ENCODE data around the gene TM4SF1.

Gene TM4SF1

GRCh38 chr3:149398296-149398695 is 20.8 kb upstream of the TM4SF1 start:
- TF ChIP-seq, protein P1, sequence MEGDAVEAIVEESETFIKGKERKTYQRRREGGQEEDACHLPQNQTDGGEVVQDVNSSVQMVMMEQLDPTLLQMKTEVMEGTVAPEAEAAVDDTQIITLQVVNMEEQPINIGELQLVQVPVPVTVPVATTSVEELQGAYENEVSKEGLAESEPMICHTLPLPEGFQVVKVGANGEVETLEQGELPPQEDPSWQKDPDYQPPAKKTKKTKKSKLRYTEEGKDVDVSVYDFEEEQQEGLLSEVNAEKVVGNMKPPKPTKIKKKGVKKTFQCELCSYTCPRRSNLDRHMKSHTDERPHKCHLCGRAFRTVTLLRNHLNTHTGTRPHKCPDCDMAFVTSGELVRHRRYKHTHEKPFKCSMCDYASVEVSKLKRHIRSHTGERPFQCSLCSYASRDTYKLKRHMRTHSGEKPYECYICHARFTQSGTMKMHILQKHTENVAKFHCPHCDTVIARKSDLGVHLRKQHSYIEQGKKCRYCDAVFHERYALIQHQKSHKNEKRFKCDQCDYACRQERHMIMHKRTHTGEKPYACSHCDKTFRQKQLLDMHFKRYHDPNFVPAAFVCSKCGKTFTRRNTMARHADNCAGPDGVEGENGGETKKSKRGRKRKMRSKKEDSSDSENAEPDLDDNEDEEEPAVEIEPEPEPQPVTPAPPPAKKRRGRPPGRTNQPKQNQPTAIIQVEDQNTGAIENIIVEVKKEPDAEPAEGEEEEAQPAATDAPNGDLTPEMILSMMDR (IDR thresholded peaks at IDR 0.05; ENCODE audit: low read depth, low read length), result no peak
- no peak for DNase-seq (ENCODE audit: low read depth, low spot score)
- in situ Hi-C loops (cut with HindIII; ENCODE audit: low sequenced_read_pairs), result no loop called here

DNA sequence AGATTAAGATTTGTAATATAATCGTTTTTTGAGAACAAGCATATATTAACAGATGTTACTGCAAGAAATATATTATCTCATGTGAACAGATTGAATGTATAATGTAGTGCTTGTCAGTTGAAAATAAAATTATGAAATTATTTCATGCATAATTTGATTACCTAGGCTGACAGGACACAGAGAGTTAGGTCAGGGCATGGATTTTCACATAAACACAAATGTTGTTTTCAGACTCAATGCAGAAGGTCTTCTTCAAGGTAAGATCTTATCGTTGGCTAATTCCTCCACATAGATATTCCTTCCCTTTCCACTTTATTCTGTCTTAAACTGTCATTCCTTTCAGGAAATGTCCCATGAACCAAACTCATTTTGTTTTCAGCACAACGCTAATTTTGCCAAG is 20.1 kb upstream of the TM4SF1 start:
- TF ChIP-seq, protein P1 (IDR thresholded peaks at IDR 0.05; ENCODE audit: low read depth, low read length), result no peak
- in situ Hi-C loops (cut with HindIII; ENCODE audit: low sequenced_read_pairs), result no loop called here
- H3K4me3 ChIP-seq (ENCODE audit: low read depth, low read length), result no peak overlapping the region
- no peak for DNase-seq (ENCODE audit: low read depth, low spot score)

More at GRCh38 chr3:149398296-149398695, 20.8 kb upstream of the TM4SF1 start:
- no peak overlapping the region for H3K4me3 ChIP-seq (ENCODE audit: low read depth, low read length)

DNA sequence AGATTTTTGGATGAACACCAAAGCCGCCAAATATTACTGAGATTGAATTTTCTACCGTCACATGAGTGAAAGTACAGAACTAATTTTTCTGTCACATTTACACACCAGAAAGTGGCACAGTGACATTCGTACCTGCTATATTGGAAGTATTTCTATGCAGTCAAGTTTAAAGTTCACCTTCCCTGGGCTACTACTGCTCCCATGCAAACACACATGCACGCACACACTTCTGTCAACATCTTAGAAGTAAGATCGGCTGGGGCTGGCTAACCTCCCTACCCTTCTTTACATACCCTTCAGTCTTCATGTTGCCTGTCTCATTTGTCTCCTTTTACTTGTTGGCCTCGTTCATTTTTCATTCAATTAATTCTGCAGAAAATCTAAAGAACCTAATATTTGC is 19.0 kb upstream of the TM4SF1 start:
- DNase-seq (ENCODE audit: low read depth, low spot score), result no peak
- TF ChIP-seq, protein P1 (IDR thresholded peaks at IDR 0.05; ENCODE audit: low read depth, low read length), result no peak
- in situ Hi-C loops (cut with HindIII; ENCODE audit: low sequenced_read_pairs), result no loop called here
- H3K4me3 ChIP-seq (ENCODE audit: low read depth, low read length), result no peak overlapping the region

- no peak overlapping the region for H3K4me3 ChIP-seq (ENCODE audit: low read depth, low read length)
- in situ Hi-C loops (cut with HindIII; ENCODE audit: low sequenced_read_pairs), result no loop called here
- TF ChIP-seq, protein P1 (IDR thresholded peaks at IDR 0.05; ENCODE audit: low read depth, low read length), result no peak
- peak; percentile 84 for DNase-seq (ENCODE audit: low read depth, low spot score)
These were observed 17.9 kb upstream of the TM4SF1 start for GRCh38 chr3:149395107-149396089.

- TF ChIP-seq, protein P1 (IDR thresholded peaks at IDR 0.05; ENCODE audit: low read depth, low read length), result peak; percentile 95
These were observed 16.1 kb upstream of the TM4SF1 start for GRCh38 chr3:149393345-149394160.

DNA sequence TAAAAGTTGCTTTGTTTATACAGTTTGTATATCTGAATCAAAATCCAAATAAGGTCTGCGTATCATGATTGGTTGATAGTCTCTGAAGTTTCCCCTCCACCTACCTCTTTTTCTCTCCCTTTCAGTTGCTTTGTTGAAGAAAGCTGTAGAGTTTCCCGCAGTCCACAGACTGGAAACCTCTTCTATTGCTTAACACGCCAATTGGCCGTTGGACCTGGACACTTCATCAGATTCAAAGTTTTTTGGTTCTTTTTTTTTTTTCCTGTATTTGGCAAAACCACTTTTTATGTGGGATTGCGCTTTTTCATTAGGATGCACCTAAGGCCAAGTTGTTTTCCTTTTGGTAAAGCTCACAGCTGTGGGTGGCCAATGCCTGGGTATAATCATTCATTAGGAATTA is 14.5 kb upstream of the TM4SF1 start:
- TF ChIP-seq, protein P1 (IDR thresholded peaks at IDR 0.05; ENCODE audit: low read depth, low read length), result no peak
- no peak for DNase-seq (ENCODE audit: low read depth, low spot score)
- in situ Hi-C loops (cut with HindIII; ENCODE audit: low sequenced_read_pairs), result no loop called here
- no peak overlapping the region for H3K4me3 ChIP-seq (ENCODE audit: low read depth, low read length)

More at GRCh38 chr3:149393345-149394160, 16.1 kb upstream of the TM4SF1 start:
- DNase-seq (ENCODE audit: low read depth, low spot score), result peak; percentile 81
- no peak overlapping the region for H3K4me3 ChIP-seq (ENCODE audit: low read depth, low read length)
- in situ Hi-C loops (cut with HindIII; ENCODE audit: low sequenced_read_pairs), result no loop called here

Measured in astrocyte of the spinal cord (primary cell).